Measurements from ENCODE around the gene GHRHR.

Gene GHRHR

GRCh38 chr7:30985756-30986155 is 22.0 kb downstream of the GHRHR start:
- DNase-seq (ENCODE audit: low read depth) = no peak

- DNase-seq (ENCODE audit: low read depth) = no peak
Observed at GRCh38 chr7:30986331-30986730, 22.6 kb downstream of the GHRHR start.

- DNase-seq (ENCODE audit: low read depth) = no peak
Observed at GRCh38 chr7:30986738-30987137, 23.0 kb downstream of the GHRHR start.

- DNase-seq (ENCODE audit: low read depth) = no peak
Observed at GRCh38 chr7:30987178-30987577, 23.4 kb downstream of the GHRHR start.

GRCh38 chr7:30987936-30988335 is 24.2 kb downstream of the GHRHR start:
- DNase-seq (ENCODE audit: low read depth) = no peak

- no peak for DNase-seq (ENCODE audit: low read depth)
Observed at GRCh38 chr7:30988351-30989005, 24.7 kb downstream of the GHRHR start.

- no peak for DNase-seq (ENCODE audit: low read depth)
Observed at GRCh38 chr7:30989008-30989823, 25.5 kb downstream of the GHRHR start.

- no peak for DNase-seq (ENCODE audit: low read depth)
Observed at GRCh38 chr7:30989824-30990672, 26.3 kb downstream of the GHRHR start.

GRCh38 chr7:30990673-30991170 is 27.0 kb downstream of the GHRHR start:
- no peak for DNase-seq (ENCODE audit: low read depth)

GRCh38 chr7:30992414-30992813 is 28.7 kb downstream of the GHRHR start:
- DNase-seq (ENCODE audit: low read depth) = no peak

GRCh38 chr7:30994206-30995100 is 30.7 kb downstream of the GHRHR start:
- DNase-seq (ENCODE audit: low read depth) = no peak

GRCh38 chr7:30995536-30995935 is 31.8 kb downstream of the GHRHR start:
- no peak for DNase-seq (ENCODE audit: low read depth)

- no peak for DNase-seq (ENCODE audit: low read depth)
Observed at GRCh38 chr7:30996256-30996655, 32.5 kb downstream of the GHRHR start.

- no peak for DNase-seq (ENCODE audit: low read depth)
Observed at GRCh38 chr7:30996883-30997282, 33.1 kb downstream of the GHRHR start.

GRCh38 chr7:30997316-30997715 is 33.6 kb downstream of the GHRHR start:
- no peak for DNase-seq (ENCODE audit: low read depth)

- no peak for DNase-seq (ENCODE audit: low read depth)
Observed at GRCh38 chr7:30998180-30998579, 34.4 kb downstream of the GHRHR start.

- DNase-seq (ENCODE audit: low read depth) = no peak
Observed at GRCh38 chr7:31000161-31000693, 36.5 kb downstream of the GHRHR start.

- DNase-seq (ENCODE audit: low read depth) = no peak
Observed at GRCh38 chr7:31000779-31001178, 37.0 kb downstream of the GHRHR start.

- DNase-seq (ENCODE audit: low read depth) = no peak
Observed at GRCh38 chr7:31002256-31002655, 38.5 kb downstream of the GHRHR start.

- no peak for DNase-seq (ENCODE audit: low read depth)
Observed at GRCh38 chr7:31003097-31003496, 39.3 kb downstream of the GHRHR start.

GRCh38 chr7:31003721-31004120 is 40.0 kb downstream of the GHRHR start:
- DNase-seq (ENCODE audit: low read depth) = no peak

Measured in T follicular helper cell (primary cell).